Gastroesophageal sphincter (tissue), 3 donors: Measurements from ENCODE around the gene GPR87.

Experiments
- CTCF ChIP-seq, 4 experiments: fragments of 200-600 bp in 2 of 4; fragments of 450-650 bp in 2 of 4; sonication (generic) in 1 of 4; IDR thresholded peaks; one replicate each; pipeline ENCODE4 v1.5.1; 2017 to 2019; ENCODE audit warnings: antibody characterized with exemption in 4 of 4, mild to moderate bottlenecking in 2 of 4, moderate library complexity in 2 of 4
- POLR2A ChIP-seq, 2 donors: fragments of 450-650 bp; IDR thresholded peaks; one replicate each; pipeline ENCODE4 v1.6.1; 2017; ENCODE audit warnings: antibody characterized with exemption in 2 of 2, mild to moderate bottlenecking in 2 of 2, moderate library complexity in 1 of 2
- POLR2AphosphoS5 ChIP-seq: sonication (generic); formaldehyde crosslinking; IDR thresholded peaks from one replicate; pipeline ENCODE4 v1.6.1; 2017; ENCODE audit warnings: antibody characterized with exemption

DNA sequence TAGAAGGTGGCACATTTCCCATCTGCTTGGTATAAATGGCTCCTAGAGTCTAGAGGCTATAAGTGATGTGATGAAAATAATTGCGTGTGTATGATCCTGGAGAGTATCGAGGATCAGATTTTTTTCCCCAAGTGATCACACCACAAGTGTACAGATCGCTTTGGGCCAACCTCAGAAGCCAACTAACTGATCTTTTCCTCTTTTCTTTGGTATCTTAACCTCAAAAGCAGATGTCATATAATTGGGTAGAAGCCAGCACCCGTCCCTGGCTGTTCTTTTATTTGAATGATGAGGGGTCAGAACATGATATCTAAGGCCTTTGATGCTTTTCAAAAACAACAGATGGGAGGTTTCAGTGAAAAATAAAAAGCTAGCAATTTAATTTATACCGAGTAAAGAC, 41.5 kb downstream of the GPR87 start:
- TF ChIP-seq CTCF (IDR thresholded peaks at IDR 0.05) (no peak), POLR2A (IDR thresholded peaks at IDR 0.05) (no peak), POLR2AphosphoS5 (no peak)
